Keratinocyte (primary cell): Measurements from ENCODE around the gene IFT122.

ENCODE experiments used
- EZH2 ChIP-seq: IDR thresholded peaks from one replicate; pipeline ENCODE4 v1.6.1; 2012; ENCODE audit warnings: inconsistent platforms, mild to moderate bottlenecking, low read length, moderate library complexity
- TF ChIP-seq, protein P1 (sequence below), 3 experiments: IDR thresholded peaks in 1 of 3; conservative IDR thresholded peaks in 1 of 3; optimal IDR thresholded peaks in 1 of 3; 2 replicates in 2 of 3; 3 replicates in 1 of 3; pipeline versions ENCODE3 to v1.5.1; 2011; ENCODE audit warnings: low read length in 3 of 3, mild to moderate bottlenecking in 3 of 3, moderate library complexity in 2 of 3, control low read depth in 1 of 3, inconsistent platforms in 1 of 3; ENCODE audit not compliant: insufficient read depth in 2 of 3; ENCODE audit errors: extremely low read depth in 1 of 3

DNA sequence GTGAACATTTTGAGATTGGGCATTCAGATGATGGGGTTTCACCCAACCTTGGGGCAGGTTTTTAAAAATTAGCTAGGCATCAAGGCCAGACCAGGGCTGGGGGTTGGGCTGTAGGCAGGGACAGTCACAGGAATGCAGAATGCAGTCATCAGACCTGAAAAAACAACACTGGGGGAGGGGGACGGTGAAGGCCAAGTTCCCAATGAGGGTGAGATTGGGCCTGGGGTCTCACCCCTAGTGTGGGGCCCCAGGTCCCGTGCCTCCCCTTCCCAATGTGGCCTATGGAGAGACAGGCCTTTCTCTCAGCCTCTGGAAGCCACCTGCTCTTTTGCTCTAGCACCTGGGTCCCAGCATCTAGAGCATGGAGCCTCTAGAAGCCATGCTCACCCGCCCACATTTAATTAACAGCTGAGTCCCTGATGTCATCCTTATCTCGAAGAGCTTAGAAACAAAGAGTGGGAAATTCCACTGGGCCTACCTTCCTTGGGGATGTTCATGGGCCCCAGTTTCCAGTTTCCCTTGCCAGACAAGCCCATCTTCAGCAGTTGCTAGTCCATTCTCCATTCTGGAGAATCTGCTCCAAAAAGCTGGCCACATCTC is 94.5 kb downstream of the IFT122 start:
- TF ChIP-seq, protein P1, sequence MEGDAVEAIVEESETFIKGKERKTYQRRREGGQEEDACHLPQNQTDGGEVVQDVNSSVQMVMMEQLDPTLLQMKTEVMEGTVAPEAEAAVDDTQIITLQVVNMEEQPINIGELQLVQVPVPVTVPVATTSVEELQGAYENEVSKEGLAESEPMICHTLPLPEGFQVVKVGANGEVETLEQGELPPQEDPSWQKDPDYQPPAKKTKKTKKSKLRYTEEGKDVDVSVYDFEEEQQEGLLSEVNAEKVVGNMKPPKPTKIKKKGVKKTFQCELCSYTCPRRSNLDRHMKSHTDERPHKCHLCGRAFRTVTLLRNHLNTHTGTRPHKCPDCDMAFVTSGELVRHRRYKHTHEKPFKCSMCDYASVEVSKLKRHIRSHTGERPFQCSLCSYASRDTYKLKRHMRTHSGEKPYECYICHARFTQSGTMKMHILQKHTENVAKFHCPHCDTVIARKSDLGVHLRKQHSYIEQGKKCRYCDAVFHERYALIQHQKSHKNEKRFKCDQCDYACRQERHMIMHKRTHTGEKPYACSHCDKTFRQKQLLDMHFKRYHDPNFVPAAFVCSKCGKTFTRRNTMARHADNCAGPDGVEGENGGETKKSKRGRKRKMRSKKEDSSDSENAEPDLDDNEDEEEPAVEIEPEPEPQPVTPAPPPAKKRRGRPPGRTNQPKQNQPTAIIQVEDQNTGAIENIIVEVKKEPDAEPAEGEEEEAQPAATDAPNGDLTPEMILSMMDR (optimal IDR thresholded peaks at IDR 0.05 in 1 of 3, IDR thresholded peaks at IDR 0.05 in 1 of 3, conservative IDR thresholded peaks at IDR 0.05 in 1 of 3; ENCODE audit: extremely low read depth in 1 of 3, insufficient read depth in 2 of 3, low read length in 3 of 3): no peak
- no peak for TF ChIP-seq EZH2
